ENCODE results near the gene NHERF2. TPM values are rescaled to one million over a fixed set of nuclear protein-coding genes. Genes with fewer than 3 reads are reported as not detected.
A peak's percentile ranks its signal among the peaks of the same experiment; 100 is the strongest.

NHERF2 gene
- total RNA-seq, 2 experiments from 2014 or later: 2.8 to 3.0 TPM

DNA sequence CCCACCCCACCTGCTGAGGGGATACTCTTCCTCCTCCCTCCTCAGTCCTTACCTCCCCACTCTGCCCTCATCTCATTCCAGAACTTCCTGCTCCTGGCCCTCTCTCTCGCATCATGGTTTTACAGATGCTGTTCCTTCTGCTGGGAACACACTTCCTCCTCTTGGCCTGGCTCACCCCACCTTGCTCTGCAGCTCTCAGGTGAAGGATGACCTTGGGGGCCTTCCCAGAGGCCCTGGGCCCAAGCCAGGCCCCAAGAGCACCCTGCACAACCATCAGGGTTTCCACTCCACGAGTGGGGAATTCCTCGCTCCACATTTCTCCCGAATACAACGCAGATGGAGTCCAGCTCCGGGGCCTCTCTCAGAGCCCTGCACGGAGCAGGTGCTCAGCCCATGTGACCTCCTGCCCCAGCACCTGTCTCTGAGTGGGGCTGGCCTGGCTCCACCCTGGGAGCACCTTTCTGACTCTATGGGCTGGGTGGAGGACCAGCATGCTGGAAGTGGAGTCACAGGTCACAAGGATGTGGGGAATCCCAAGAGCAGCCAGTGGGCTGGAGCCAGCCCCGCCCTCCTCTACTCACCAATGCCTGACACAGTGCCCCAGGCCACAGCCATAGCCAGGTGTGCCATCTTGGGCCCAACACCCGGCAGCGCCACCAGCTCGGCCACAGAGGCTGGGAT is 16.4 kb downstream of the NHERF2 start:
- Mint-ChIP-seq H3K27ac (no peak overlapping the region), H3K36me3 (ENCODE audit: low read depth) (peaks cover 1% of the 10 kb centered on the region), H3K4me3 (no peak overlapping the region), H3K4me1 (ENCODE audit: low read depth) (peaks cover 9% of the 10 kb centered on the region), H3K9me3 (no peaks in the 10 kb centered on the region), H3K27me3 (no peaks in the 10 kb centered on the region)
- intact Hi-C loops (cut with micrococcal nuclease): no loop called here
- no peak for ATAC-seq
- DNase-seq: no peak
- TF ChIP-seq, protein P1, sequence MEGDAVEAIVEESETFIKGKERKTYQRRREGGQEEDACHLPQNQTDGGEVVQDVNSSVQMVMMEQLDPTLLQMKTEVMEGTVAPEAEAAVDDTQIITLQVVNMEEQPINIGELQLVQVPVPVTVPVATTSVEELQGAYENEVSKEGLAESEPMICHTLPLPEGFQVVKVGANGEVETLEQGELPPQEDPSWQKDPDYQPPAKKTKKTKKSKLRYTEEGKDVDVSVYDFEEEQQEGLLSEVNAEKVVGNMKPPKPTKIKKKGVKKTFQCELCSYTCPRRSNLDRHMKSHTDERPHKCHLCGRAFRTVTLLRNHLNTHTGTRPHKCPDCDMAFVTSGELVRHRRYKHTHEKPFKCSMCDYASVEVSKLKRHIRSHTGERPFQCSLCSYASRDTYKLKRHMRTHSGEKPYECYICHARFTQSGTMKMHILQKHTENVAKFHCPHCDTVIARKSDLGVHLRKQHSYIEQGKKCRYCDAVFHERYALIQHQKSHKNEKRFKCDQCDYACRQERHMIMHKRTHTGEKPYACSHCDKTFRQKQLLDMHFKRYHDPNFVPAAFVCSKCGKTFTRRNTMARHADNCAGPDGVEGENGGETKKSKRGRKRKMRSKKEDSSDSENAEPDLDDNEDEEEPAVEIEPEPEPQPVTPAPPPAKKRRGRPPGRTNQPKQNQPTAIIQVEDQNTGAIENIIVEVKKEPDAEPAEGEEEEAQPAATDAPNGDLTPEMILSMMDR (IDR thresholded peaks at IDR 0.05): no peak
- ChIA-PET POLR2A (no interaction called here), CTCF (interaction anchor here (1.0 kb wide), 1 partner anchor 14 kb away, joined by 3 read pairs; no protein-coding TSS in a partner anchor)

DNA sequence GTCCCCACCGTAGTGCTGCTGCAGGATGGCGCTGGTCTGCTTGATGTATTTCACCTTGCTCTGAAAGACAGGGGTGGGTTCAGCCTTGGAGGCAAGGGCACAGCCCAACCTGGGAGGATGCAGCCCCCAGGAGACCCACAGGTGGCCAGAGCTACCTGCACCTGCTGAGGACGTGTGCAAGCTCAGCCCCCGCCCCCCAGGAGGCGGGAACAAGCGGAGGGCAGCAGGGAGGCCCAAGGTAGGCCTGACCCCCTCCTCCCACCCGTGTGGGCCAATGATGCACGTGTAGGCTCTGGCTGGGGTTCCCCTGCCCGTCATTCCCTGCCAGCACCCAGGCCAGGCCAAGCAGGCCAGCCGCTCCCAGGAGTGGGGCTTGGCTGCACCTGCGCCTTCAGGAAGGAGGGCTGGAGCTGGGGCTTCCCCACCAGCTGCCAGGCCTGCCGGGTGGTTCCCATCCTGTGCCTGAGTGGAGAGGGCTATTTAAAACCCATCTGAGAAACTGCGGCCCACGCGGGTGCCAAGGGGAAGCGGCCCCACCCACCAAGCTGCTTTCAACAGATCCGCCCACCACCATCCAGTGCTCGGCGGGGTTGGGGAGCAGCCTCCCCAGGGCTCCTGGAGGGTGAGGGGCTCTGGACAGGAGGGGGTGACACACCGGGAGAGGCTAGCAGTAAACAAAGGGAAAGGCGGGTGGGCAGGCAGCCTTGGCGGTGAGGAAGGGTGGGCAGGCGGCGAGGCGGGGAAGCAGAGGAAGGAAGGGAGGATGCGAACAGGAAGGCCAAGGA is 17.2 kb downstream of the NHERF2 start:
- Mint-ChIP-seq H3K27me3 (no peaks in the 10 kb centered on the region), H3K9me3 (no peaks in the 10 kb centered on the region), H3K4me1 (ENCODE audit: low read depth) (peaks cover 15% of the 10 kb centered on the region), H3K4me3 (no peak overlapping the region), H3K27ac (no peak overlapping the region), H3K36me3 (ENCODE audit: low read depth) (peaks cover 1% of the 10 kb centered on the region)
- no peak for ATAC-seq
- TF ChIP-seq, protein P1 (IDR thresholded peaks at IDR 0.05): no peak
- CTCF ChIA-PET: interaction anchor here (1.0 kb wide), 1 partner anchor 13 kb away, joined by 3 read pairs; no protein-coding TSS in a partner anchor
- DNase-seq: no peak
- POLR2A ChIA-PET: no interaction called here
- intact Hi-C loops (cut with micrococcal nuclease): no loop called here

DNA sequence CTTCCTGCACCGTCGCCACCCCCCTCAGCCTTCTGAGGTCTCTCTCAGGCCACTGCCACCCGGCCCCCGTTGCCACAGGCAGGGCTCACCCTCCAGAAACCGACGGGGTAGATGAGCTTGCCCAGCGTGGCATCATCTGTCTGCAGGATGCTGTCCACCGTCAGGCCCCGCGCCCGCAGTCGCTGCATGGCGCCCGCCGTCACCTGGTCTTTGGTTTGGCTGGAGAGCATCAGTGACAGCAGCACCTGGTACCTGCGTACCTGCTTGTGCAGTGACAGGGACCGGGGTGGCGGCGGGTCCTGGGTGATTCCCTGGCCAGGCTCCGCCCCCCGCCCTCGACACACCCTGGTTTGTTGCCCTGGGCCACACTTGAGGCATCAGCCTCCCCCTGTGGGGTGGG is 17.8 kb downstream of the NHERF2 start:
- H3K27ac Mint-ChIP-seq: no peak overlapping the region
- TF ChIP-seq, protein P1 (IDR thresholded peaks at IDR 0.05): no peak
- ChIA-PET CTCF (interaction anchor here (1.0 to 1.2 kb wide), 3 partner anchors 12 to 97 kb away, joined by 3 to 5 read pairs (median 3); no protein-coding TSS in a partner anchor), POLR2A (interaction anchor here (1.3 kb wide), 1 partner anchor 111 kb away, joined by 3 read pairs; the partner anchor contains the start of gene TRAF7)
- H3K27me3 Mint-ChIP-seq: no peaks in the 10 kb centered on the region
- H3K36me3 Mint-ChIP-seq (ENCODE audit: low read depth): peaks cover 1% of the 10 kb centered on the region
- intact Hi-C loops (cut with micrococcal nuclease): no loop called here
- ATAC-seq (no peak), DNase-seq (no peak)
- peaks cover 19% of the 10 kb centered on the region for H3K4me1 Mint-ChIP-seq (ENCODE audit: low read depth)
- no peaks in the 10 kb centered on the region for H3K9me3 Mint-ChIP-seq
- no peak overlapping the region for H3K4me3 Mint-ChIP-seq

DNA sequence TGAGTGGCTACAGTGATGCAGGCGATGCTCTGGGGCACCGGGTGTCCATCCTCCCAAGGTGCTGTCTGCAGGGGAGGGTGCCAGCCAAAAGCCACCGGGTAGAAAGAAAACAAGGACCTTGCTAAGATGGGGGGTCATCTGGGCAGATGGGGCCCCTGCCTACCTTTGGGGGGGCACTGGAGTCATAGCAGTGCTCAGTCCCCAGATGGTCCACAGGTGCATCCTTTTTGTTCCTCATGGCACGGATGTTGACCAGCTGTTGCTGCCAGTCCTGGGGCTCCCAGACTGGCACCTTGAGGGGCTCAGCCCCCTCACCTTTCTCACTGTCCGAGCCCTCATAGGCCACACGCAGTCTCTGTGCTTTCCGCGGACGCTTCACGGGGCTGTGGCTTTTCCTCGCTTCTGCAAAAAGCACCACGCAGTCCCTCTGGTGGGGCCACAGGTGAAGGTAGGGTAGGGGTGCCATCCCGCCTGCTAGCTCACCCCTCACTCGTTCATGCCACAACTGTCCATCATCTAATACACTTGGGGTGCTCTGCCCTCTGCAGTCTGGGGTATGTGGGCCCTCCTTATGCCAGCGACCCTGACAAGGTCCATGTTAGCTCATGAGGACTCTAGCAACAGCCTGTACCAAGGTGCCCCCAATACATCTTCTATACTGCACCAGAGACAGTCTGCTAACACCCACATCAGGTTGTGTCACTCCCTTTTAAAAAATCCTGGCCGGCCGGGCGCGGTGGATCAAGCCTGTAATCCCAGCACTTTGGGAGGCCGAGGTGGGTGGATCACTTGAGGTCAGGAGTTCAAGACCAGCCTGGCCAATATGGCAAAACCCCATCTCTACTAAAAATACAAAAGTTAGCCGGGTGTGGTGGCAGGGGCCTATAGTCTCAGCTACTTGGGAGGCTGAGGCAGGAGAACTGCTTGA is 19.5 kb downstream of the NHERF2 start:
- TF ChIP-seq, protein P1 (IDR thresholded peaks at IDR 0.05): no peak
- H3K9me3 Mint-ChIP-seq: no peaks in the 10 kb centered on the region
- peak overlapping the region; percentile 93 for H3K4me3 Mint-ChIP-seq
- no peak for DNase-seq
- H3K27ac Mint-ChIP-seq: no peak overlapping the region
- ChIA-PET CTCF (interaction anchor here (1.0 to 3.7 kb wide), 4 partner anchors 10 to 94 kb away, joined by 4 to 16 read pairs (median 10); no protein-coding TSS in a partner anchor), POLR2A (interaction anchor here (0.6 to 1.4 kb wide), 8 partner anchors 19 to 603 kb away, joined by 3 to 4 read pairs (median 3); partner anchors contain the start of gene RPS2)
- H3K4me1 Mint-ChIP-seq (ENCODE audit: low read depth): peaks cover 22% of the 10 kb centered on the region
- intact Hi-C loops (cut with micrococcal nuclease): no loop called here
- H3K27me3 Mint-ChIP-seq: no peaks in the 10 kb centered on the region
- ATAC-seq: no peak
- H3K36me3 Mint-ChIP-seq (ENCODE audit: low read depth): peaks cover 1% of the 10 kb centered on the region

Measured in activated CD8-positive, alpha-beta T cell treated with anti-CD3 and anti-CD28 coated beads for 36 hours (primary cell).